Large intestine (tissue), 3 donors: ENCODE measurements around the gene PAX5. TPM values are rescaled to one million over a fixed set of nuclear protein-coding genes. Genes with fewer than 3 reads are reported as not detected.
A peak's percentile ranks its signal among the peaks of the same experiment; 100 is the strongest.

ENCODE experiments used
- DNase-seq, 2 donors: peaks; one replicate each; pipeline versions ENCODE4 v3.0.0 to v3.0.0-alpha.2; 2013
- H3K27ac ChIP-seq: one replicate; pipeline ENCODE4 v1.5.1; 2013; ENCODE audit warnings: low read length
- H3K27me3 ChIP-seq: 2 replicates; pipeline ENCODE4 v1.6.1; 2013; ENCODE audit warnings: low read length; ENCODE audit not compliant: control insufficient read depth, insufficient read depth
- H3K36me3 ChIP-seq: 2 replicates; pipeline ENCODE4 v1.6.1; 2013; ENCODE audit warnings: low read length; ENCODE audit not compliant: control insufficient read depth, insufficient read depth
- H3K4me1 ChIP-seq: one replicate; pipeline ENCODE4 v1.6.1; 2013; ENCODE audit warnings: low read length; ENCODE audit not compliant: control insufficient read depth, insufficient read depth
- H3K4me3 ChIP-seq: one replicate; pipeline ENCODE4 v1.5.1; 2013; ENCODE audit warnings: low read length
- H3K9me3 ChIP-seq: one replicate; pipeline ENCODE4 v1.6.1; 2013; ENCODE audit warnings: mild to moderate bottlenecking, low read depth, low read length, moderate library complexity; ENCODE audit not compliant: control insufficient read depth
- WGBS: methylation state at CpG from one replicate; pipeline ENCODE4 v1.1.5; 2013; ENCODE audit warnings: low lambda C conversion rate; ENCODE audit not compliant: insufficient coverage; 5-methylcytosine and 5-hydroxymethylcytosine counted together
- polyA plus RNA-seq: library from polyadenylated mRNA; unstranded; fragments of 120-200 nt; gene quantifications from one replicate; pipeline ENCODE4 v1.2.1, GENCODE V29; 2013

Gene PAX5
- polyA plus RNA-seq, 1 donor: 0.06 TPM

- no peak overlapping the region for H3K27ac ChIP-seq
- no peak overlapping the region for H3K4me3 ChIP-seq
- no peaks in the 10 kb centered on the region for H3K4me1 ChIP-seq
- H3K36me3 ChIP-seq: no peaks in the 10 kb centered on the region
- no peak for DNase-seq
- H3K9me3 ChIP-seq: peaks cover 4% of the 10 kb centered on the region
- no CpG with 5 or more reads among the region's 9 CpGs for WGBS
- peaks cover 91% of the 10 kb centered on the region for H3K27me3 ChIP-seq
Observed at GRCh38 chr9:37001459-37001858, 32.6 kb downstream of the PAX5 start.

- H3K4me1 ChIP-seq: no peaks in the 10 kb centered on the region
- DNase-seq: no peak
- no peaks in the 10 kb centered on the region for H3K36me3 ChIP-seq
- peaks cover 4% of the 10 kb centered on the region for H3K9me3 ChIP-seq
- 100% methylated on average over 1 of the region's 8 CpGs for WGBS
- peaks cover 86% of the 10 kb centered on the region for H3K27me3 ChIP-seq
- H3K27ac ChIP-seq: no peak overlapping the region
- H3K4me3 ChIP-seq: no peak overlapping the region
Observed at GRCh38 chr9:36999728-37000333, 34.2 kb downstream of the PAX5 start.

- Histone ChIP-seq H3K27ac (no peak overlapping the region), H3K27me3 (peaks cover 75% of the 10 kb centered on the region), H3K4me1 (no peaks in the 10 kb centered on the region), H3K36me3 (no peaks in the 10 kb centered on the region), H3K9me3 (peaks cover 2% of the 10 kb centered on the region), H3K4me3 (no peak overlapping the region)
- no CpG with 5 or more reads among the region's 12 CpGs for WGBS
- DNase-seq: no peak
Observed at GRCh38 chr9:36997414-36997813, 36.7 kb downstream of the PAX5 start.

- H3K36me3 ChIP-seq: no peaks in the 10 kb centered on the region
- H3K4me3 ChIP-seq: no peak overlapping the region
- no peaks in the 10 kb centered on the region for H3K9me3 ChIP-seq
- WGBS: 83% methylated on average over 2 of the region's 5 CpGs
- no peak for DNase-seq
- H3K27ac ChIP-seq: no peak overlapping the region
- H3K4me1 ChIP-seq: no peaks in the 10 kb centered on the region
- H3K27me3 ChIP-seq: peaks cover 71% of the 10 kb centered on the region
Observed at GRCh38 chr9:36996706-36997086, 37.4 kb downstream of the PAX5 start.

GRCh38 chr9:36995927-36996705 lies 38.0 kb downstream of the PAX5 start:
- peak; percentile 28 to 58 for DNase-seq
- Histone ChIP-seq H3K9me3 (peaks cover 4% of the 10 kb centered on the region), H3K4me1 (no peaks in the 10 kb centered on the region), H3K27me3 (peaks cover 71% of the 10 kb centered on the region), H3K4me3 (no peak overlapping the region), H3K27ac (no peak overlapping the region), H3K36me3 (no peaks in the 10 kb centered on the region)
- WGBS: no CpG with 5 or more reads among the region's 16 CpGs

DNA sequence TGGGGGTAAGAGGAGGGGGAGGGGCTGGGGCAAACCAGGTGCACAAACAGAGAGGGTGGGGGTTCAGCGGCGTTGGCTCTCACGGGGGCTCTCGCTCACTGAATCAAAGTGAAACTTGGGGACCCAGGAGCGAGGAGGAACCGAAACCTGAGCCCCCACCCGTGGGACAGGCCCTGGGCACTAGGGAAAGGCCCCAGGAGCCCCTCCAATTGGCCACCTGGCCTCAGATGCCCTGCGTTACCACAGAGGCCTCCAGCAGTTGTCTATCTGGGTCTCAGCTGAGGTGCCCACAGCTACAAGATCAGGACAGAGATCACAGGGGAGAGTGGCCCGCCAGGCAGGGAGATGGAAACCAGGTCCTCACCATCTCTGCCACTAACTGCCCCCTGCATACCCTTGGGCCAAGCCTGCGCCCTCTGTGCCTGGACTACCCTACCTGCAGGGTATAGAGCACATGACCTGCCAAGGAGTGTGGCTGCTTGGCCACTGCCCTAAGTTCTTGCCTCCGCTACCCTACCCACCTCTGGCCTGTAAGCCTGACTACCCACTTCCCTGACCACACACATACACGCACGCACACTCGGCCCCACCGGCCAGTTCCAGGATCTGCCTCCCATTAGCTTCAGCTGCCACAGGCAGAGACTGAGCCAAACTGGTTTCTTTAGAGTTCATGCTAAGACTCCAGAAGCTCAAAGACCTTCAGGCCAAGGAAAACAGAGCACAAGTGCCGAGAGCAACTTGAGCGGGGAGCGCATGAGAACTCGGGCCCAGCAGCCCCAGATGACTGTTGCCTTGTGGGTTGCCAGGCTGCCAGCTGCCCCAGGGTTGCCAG lies 39.9 kb downstream of the PAX5 start:
- H3K27me3 ChIP-seq: peaks cover 70% of the 10 kb centered on the region

GRCh38 chr9:36992501-36993316 lies 41.4 kb downstream of the PAX5 start:
- Histone ChIP-seq H3K27ac (no peak overlapping the region), H3K4me1 (no peaks in the 10 kb centered on the region), H3K4me3 (no peak overlapping the region), H3K27me3 (peaks cover 74% of the 10 kb centered on the region), H3K9me3 (peaks cover 4% of the 10 kb centered on the region), H3K36me3 (no peaks in the 10 kb centered on the region)
- 68% methylated on average over 4 of the region's 7 CpGs for WGBS
- no peak for DNase-seq

More for the DNA sequence above, 39.9 kb downstream of the PAX5 start:
- Histone ChIP-seq H3K27ac (no peak overlapping the region), H3K4me1 (no peaks in the 10 kb centered on the region), H3K36me3 (no peaks in the 10 kb centered on the region), H3K9me3 (peaks cover 4% of the 10 kb centered on the region), H3K4me3 (no peak overlapping the region)
- no peak for DNase-seq
- WGBS: no CpG with 5 or more reads among the region's 19 CpGs

- DNase-seq: no peak
- peaks cover 4% of the 10 kb centered on the region for H3K9me3 ChIP-seq
- H3K36me3 ChIP-seq: no peaks in the 10 kb centered on the region
- no peaks in the 10 kb centered on the region for H3K4me1 ChIP-seq
- no peak overlapping the region for H3K4me3 ChIP-seq
- peaks cover 74% of the 10 kb centered on the region for H3K27me3 ChIP-seq
- no peak overlapping the region for H3K27ac ChIP-seq
- WGBS: no CpG with 5 or more reads among the region's 6 CpGs
Observed at GRCh38 chr9:36991516-36992134, 42.4 kb downstream of the PAX5 start.

GRCh38 chr9:36988848-36989247 lies 45.2 kb downstream of the PAX5 start:
- no peak for DNase-seq
- Histone ChIP-seq H3K27ac (no peak overlapping the region), H3K27me3 (peaks cover 76% of the 10 kb centered on the region), H3K9me3 (peaks cover 4% of the 10 kb centered on the region), H3K4me1 (no peaks in the 10 kb centered on the region), H3K36me3 (no peaks in the 10 kb centered on the region), H3K4me3 (no peak overlapping the region)
- no CpG with 5 or more reads among the region's 6 CpGs for WGBS
